ENCODE data around the gene POLG.

GRCh38 chr15:89305395-89305794 lies 29.2 kb downstream of the POLG start:
- TF ChIP-seq, protein P1, sequence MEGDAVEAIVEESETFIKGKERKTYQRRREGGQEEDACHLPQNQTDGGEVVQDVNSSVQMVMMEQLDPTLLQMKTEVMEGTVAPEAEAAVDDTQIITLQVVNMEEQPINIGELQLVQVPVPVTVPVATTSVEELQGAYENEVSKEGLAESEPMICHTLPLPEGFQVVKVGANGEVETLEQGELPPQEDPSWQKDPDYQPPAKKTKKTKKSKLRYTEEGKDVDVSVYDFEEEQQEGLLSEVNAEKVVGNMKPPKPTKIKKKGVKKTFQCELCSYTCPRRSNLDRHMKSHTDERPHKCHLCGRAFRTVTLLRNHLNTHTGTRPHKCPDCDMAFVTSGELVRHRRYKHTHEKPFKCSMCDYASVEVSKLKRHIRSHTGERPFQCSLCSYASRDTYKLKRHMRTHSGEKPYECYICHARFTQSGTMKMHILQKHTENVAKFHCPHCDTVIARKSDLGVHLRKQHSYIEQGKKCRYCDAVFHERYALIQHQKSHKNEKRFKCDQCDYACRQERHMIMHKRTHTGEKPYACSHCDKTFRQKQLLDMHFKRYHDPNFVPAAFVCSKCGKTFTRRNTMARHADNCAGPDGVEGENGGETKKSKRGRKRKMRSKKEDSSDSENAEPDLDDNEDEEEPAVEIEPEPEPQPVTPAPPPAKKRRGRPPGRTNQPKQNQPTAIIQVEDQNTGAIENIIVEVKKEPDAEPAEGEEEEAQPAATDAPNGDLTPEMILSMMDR (IDR thresholded peaks at IDR 0.05), result no peak
- TF ChIP-seq POLR2AphosphoS5 (IDR thresholded peaks at IDR 0.05; ENCODE audit: low read depth, low read length) (no peak), EP300 (IDR thresholded peaks at IDR 0.05; ENCODE audit: borderline replicate concordance in 1 of 2, low read depth in 1 of 2, low read length in 1 of 2) (no peak), TAF1 (IDR thresholded peaks at IDR 0.05; ENCODE audit: borderline replicate concordance, low read depth, low read length) (no peak), SMC3 (IDR thresholded peaks at IDR 0.05; ENCODE audit: low read depth, low read length) (no peak), NFIC (IDR thresholded peaks at IDR 0.05; ENCODE audit: borderline replicate concordance) (no peak), EZH2phosphoT487 (IDR thresholded peaks at IDR 0.05; ENCODE audit: borderline replicate concordance, low read depth) (no peak), JUND (IDR thresholded peaks at IDR 0.05) (no peak), RFX5 (IDR thresholded peaks at IDR 0.05; ENCODE audit: low read length) (no peak), FOXM1 (IDR thresholded peaks at IDR 0.05; ENCODE audit: low read depth) (no peak), SIN3A (IDR thresholded peaks at IDR 0.05; ENCODE audit: borderline replicate concordance, low read depth, low read length) (no peak)

Measured in SK-N-SH (cell line).